Inflammatory macrophage treated with lipopolysaccharide for 1 hour (primary cell): ENCODE results near the gene FOXN4.
A peak's percentile ranks its signal among the peaks of the same experiment; 100 is the strongest.
"Not testable (repeated sequence)": the region's sequence is repeated elsewhere in the genome, so short reads cannot be mapped to it uniquely, and the experiment has no call there.

Experiments
- DNase-seq, 2 donors: peaks; one replicate each; pipeline ENCODE4 v3.0.0-alpha.2; 2020 to 2022

Gene FOXN4, protein sequence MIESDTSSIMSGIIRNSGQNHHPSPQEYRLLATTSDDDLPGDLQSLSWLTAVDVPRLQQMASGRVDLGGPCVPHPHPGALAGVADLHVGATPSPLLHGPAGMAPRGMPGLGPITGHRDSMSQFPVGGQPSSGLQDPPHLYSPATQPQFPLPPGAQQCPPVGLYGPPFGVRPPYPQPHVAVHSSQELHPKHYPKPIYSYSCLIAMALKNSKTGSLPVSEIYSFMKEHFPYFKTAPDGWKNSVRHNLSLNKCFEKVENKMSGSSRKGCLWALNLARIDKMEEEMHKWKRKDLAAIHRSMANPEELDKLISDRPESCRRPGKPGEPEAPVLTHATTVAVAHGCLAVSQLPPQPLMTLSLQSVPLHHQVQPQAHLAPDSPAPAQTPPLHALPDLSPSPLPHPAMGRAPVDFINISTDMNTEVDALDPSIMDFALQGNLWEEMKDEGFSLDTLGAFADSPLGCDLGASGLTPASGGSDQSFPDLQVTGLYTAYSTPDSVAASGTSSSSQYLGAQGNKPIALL

GRCh38 chr12:109308534-109309380 lies at the start of gene FOXN4:
Gene FOXN4 (minus strand): TSS chr12:109309284. CDS start chr12:109308321, 963 bp downstream.
- no peak for DNase-seq

DNA sequence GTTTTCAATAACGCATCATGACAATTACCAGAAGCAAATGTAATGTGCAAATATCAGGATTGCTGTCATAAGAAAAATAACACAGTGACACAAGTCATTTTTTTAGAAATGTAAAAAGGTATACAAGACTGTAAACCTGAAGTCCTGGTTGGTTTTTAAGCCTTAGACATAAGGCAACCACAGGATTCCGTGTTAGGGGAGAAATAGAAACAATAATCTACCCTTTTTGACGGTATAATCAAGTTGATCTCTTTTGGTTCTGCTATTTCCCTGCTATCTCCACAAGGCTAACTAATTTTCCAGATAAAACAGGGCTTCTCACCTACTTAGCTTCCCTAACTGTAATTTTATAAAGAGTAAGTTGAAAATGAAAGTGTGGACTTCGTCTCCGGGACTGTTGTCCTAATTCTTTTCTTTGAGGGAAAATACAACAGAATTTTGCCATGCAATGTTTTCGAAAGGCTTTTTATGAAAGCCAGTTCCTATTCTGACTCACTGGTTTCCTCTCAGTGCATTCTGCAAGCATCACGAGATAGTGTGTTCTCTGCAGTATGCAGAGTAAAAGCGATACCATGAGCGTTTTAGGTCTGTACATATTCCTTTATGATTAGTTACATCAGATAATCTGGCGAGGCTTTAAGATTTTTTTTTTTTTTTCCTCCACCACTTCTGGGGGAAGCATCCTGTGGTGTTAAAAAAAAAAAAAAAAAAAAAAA lies 49.2 kb upstream of the FOXN4 start:
- DNase-seq: peak; percentile 64 to 79

GRCh38 chr12:109357032-109357431 lies 47.9 kb upstream of the FOXN4 start:
- no peak for DNase-seq

DNA sequence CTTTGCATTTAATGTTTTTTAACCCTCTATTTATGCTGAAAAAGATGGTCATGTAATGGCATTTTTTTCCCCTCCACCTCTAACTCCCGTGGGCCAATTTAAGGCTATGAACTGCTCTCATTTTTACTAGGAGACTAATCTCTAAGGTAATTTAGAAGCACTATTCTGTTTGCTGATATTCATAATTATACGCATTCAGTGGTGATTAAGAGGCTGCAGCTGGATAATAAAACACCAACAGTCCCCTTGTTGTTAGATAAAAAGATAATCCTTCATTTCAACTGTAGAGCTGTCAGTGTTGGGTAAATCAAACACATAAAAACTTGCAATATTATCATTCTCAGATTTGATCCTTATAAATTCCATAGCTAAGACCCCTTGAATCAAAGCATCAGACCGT lies 47.5 kb upstream of the FOXN4 start:
- no peak for DNase-seq

GRCh38 chr12:109352184-109352583 lies 43.1 kb upstream of the FOXN4 start:
- no peak for DNase-seq

GRCh38 chr12:109347589-109347988 lies 38.5 kb upstream of the FOXN4 start, which contains the start of gene MYO1H:
Gene MYO1H (plus strand): TSS chr12:109347900. CDS start chr12:109347961, 61 bp downstream.
- DNase-seq: no peak

- no peak for DNase-seq
Measured at GRCh38 chr12:109346920-109347319, 37.8 kb upstream of the FOXN4 start.

GRCh38 chr12:109345428-109345827 lies 36.3 kb upstream of the FOXN4 start:
- no peak for DNase-seq

- DNase-seq: peak; percentile 5 to 38
Measured at GRCh38 chr12:109343677-109344076, 34.6 kb upstream of the FOXN4 start.

DNA sequence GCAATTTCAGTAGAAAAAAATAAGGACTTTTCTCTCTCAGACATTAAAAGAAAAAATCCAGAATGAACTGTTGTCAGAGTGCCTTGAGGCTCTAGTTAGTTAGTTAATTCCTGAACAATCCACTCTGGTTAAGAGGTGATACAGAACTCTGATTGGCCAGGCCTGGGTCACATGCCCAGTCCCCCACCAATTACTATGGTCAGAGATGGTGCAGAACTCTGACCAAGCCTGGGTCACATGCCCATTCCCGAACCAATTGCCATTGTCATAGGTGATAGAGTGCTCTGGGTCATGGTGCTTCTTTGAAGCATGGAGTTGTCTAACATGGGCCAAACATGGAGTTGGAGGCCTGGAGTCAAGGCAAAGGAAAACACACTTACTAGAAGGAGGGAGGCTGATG lies 27.5 kb upstream of the FOXN4 start:
- no peak for DNase-seq

- DNase-seq: no peak
Measured at GRCh38 chr12:109334887-109335286, 25.8 kb upstream of the FOXN4 start.

DNA sequence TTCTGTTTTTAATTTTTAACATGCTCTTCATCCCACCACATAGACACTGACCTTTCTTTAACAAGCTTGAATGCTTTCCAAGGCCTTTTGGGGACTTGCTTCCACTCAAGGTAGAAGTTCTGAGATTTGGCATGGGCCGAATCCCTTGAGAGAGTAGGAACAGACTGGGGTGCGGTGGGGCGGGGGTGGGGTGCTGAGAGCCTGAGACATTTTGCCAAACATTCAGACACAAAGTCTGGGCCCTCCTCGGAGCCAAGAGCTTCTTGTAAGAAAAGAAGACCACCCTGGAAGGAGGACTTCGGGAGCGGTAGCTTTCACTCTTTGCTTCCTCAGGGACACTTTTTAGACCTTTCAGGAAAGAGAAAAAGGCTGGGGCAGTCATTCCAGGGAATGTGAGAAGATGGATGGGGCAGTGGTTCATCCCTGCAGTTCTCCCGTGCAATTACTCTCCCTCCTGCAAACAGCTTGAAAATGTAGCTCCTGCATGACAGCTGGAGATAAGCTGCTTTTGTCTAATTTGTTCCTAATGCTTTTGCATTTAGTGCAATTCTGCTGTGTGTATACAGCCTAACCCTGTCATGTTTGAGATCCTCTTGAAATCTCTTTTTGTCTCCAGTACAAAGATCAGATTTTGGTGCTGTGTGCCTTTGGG lies 22.3 kb upstream of the FOXN4 start:
- DNase-seq: no peak

GRCh38 chr12:109330282-109331230 lies 21.5 kb upstream of the FOXN4 start:
- no peak for DNase-seq

DNA sequence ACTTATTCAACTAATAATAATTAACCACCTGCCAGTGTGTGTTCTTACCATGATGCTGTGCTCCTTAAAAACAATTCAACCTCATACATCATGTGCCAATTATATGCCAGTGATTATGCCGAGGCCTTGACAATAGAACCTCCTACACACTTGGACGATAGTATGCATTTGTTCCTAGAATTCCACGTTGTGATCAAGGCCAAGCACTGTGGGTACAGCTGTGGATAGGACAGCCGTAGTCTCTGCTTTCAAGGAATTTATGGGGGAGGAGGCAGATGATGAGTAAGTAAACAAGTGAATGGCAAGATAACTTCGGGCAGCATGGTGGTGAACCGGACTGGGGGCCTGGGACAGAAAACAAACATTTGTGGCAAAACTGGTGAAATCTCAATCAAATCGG lies 20.6 kb upstream of the FOXN4 start:
- DNase-seq: no peak

DNA sequence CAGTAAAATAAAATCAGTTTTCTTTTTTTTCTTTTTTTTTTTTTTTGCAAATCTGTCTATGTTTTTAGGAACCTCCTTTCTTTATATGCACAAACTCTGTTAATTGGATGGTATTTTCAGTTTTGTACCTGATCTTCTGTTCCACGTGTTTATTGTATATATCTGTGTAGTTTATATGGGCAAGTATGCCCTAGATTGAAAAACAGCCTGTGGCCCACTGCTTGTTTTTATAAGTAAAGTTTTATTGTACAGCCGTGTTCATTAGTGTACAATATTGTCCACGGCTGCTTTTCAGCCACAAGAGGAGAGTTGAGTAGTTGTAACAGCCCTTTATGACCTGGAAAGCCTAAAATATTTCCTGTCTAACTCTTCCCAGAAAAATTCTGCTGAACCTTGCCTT lies 19.9 kb upstream of the FOXN4 start:
- DNase-seq: no peak

DNA sequence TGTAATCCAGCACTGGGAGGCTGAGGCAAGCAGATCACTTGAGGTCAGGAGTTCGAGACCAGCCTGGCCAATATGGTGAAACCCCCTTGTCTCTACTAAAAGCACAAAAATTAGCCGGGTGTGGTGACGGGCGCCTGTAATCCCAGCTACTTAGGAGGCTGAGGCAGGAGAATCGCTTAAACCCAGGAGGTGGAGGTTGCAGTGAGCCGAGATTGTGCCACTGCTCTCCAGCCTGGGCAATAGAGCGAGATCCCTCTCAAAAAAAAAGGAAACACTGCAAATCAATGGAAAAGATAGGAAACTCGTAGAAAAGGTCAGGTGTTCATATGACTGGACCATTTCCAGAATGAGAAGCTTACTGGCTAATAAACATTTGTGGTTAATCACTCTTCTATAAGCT lies 12.2 kb upstream of the FOXN4 start:
- DNase-seq: not testable (repeated sequence)

GRCh38 chr12:109310247-109311125 lies 1.4 kb upstream of the FOXN4 start:
- no peak for DNase-seq

DNA sequence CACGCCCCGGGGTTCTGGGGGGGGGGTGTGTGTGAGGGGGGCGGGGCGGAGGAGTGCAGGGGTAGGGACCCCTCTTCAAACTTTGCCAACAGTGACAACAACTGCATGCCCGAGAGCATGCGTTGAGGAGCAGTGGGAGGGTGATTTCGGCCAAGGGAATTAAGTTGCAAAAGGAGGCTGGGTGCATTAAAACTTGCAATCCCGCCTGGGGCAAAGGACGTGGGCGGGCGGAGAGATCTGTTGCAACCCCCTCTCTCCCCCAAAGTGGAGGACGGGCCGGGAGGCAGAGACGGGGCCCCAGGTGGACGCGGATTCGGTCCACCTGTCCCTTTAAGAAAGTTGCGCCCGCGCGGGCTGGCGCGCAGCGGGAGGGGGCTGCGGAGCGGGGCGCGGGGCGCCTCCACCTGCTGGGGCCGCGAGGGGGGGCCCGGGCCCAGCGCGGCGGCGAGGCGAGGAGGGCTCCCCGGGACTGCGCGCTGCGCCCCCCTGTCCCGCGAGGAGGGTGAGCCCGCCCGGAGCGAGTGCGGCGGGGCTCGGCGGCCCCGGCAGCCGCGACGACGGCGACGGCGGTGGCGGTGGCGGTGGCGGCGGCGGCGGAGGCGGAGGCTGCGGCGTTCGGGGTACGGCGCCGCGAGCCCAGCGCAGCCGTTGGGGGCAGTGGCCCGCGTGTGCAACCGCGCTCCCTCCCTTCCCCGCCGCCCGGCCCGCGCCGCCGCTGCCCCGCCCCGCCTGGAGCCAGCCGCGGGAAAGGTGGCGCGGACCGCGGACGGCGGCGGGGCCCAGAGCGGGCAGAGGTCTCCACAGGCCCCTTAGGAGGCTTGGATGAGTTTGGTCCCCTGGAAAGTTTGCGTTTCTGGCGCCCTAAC lies 530 bp upstream of the FOXN4 start:
- no peak for DNase-seq

- DNase-seq: no peak
Measured at GRCh38 chr12:109307051-109307450, 2.0 kb downstream of the FOXN4 start.
